ENCODE measurements around the gene EIF3B. TPM values are rescaled to one million over a fixed set of nuclear protein-coding genes. Genes with fewer than 3 reads are reported as not detected.

EIF3B gene
- total and polyA plus RNA-seq, 2 of the 4 experiments (the other 2 are of a cell fraction), result 105 to 201 TPM

- no peaks in the 10 kb centered on the region for H3K79me1 ChIP-seq (ENCODE audit: low read depth in 1 of 2, low read length in 2 of 2)
- ChIA-PET CTCF (interaction anchor here (1.9 kb wide), 1 partner anchor 16 kb away, joined by 4 read pairs; no protein-coding TSS in a partner anchor), POLR2A (ENCODE audit: unreplicated experiment) (no interaction called here)
- no peaks in the 10 kb centered on the region for H3K36me3 ChIP-seq (ENCODE audit: control insufficient read depth, insufficient read depth, low read length)
- intact Hi-C loops (cut with micrococcal nuclease) (no loop called here), dilution Hi-C loops (cut with HindIII; ENCODE audit: low sequenced_read_pairs, unreplicated experiment) (no loop called here), in situ Hi-C loops (cut with MboI; ENCODE audit: low sequenced_read_pairs) (no loop called here)
- H2BK20ac ChIP-seq (ENCODE audit: low read depth, low read length), result no peak overlapping the region
- H2AK9ac ChIP-seq (replicated peaks; ENCODE audit: low read depth, low read length, poor library complexity), result no peak overlapping the region
- H3K27me3 ChIP-seq (ENCODE audit: control insufficient read depth, insufficient read depth, low read length), result no peaks in the 10 kb centered on the region
- no peak overlapping the region for H4K91ac ChIP-seq (ENCODE audit: insufficient read depth, low read depth, low read length)
- no peak overlapping the region for H3K14ac ChIP-seq (replicated peaks; ENCODE audit: low read depth, low read length)
- no peaks in the 10 kb centered on the region for H3K4me1 ChIP-seq (ENCODE audit: control insufficient read depth, insufficient read depth, low read length)
- H3K56ac ChIP-seq (ENCODE audit: extremely low read depth, insufficient read depth, low read length), result no peak overlapping the region
- no peak overlapping the region for H2BK120ac ChIP-seq (ENCODE audit: low read depth, low read length)
- no peak overlapping the region for H2AK5ac ChIP-seq (ENCODE audit: low read depth, low read length)
- no peak overlapping the region for H2BK5ac ChIP-seq (ENCODE audit: low read depth, low read length, poor library complexity, severe bottlenecking)
- H4K20me1 ChIP-seq (ENCODE audit: insufficient read depth, low read length), result no peaks in the 10 kb centered on the region
- no peak overlapping the region for H3K23ac ChIP-seq (ENCODE audit: low read depth, low read length)
- no peak overlapping the region for H2BK15ac ChIP-seq (ENCODE audit: low read depth, low read length)
- BruUV-seq (replicated peaks), result no TSS peak
- H3K18ac ChIP-seq (ENCODE audit: low read depth, low read length), result no peak overlapping the region
- H3K4ac ChIP-seq (ENCODE audit: low read depth, low read length), result no peak overlapping the region
- no peaks in the 10 kb centered on the region for H3K9me1 ChIP-seq (ENCODE audit: insufficient read depth, low read length)
- no peak overlapping the region for H3K27ac ChIP-seq (ENCODE audit: insufficient read depth, low read length)
- WGBS, 2 experiments (ENCODE audit: extremely low coverage in 2 of 2, insufficient read length in 1 of 2), result 80% methylated on average over 1 of the region's 6 CpGs; no CpG with 5 or more reads in 1 of the 2 experiments
- DNase-seq (no peak), ATAC-seq (ENCODE audit: low read depth) (no peak)
- H3K9me3 ChIP-seq (ENCODE audit: control insufficient read depth, insufficient read depth, low read length), result no peaks in the 10 kb centered on the region
- no peak overlapping the region for H4K8ac ChIP-seq (ENCODE audit: low read depth in 2 of 2, low read length in 2 of 2)
- no peak overlapping the region for H2AFZ ChIP-seq (replicated peaks; ENCODE audit: low read length, poor library complexity)
- H4K5ac ChIP-seq (ENCODE audit: low read depth, low read length), result no peak overlapping the region
- TF ChIP-seq FOS (IDR thresholded peaks at IDR 0.05; ENCODE audit: low read depth, low read length) (no peak), RCOR1 (IDR thresholded peaks at IDR 0.05; ENCODE audit: insufficient replicate concordance, low read length) (no peak), MXI1 (IDR thresholded peaks at IDR 0.05; ENCODE audit: borderline replicate concordance, low read depth, low read length) (no peak), MAFK (IDR thresholded peaks at IDR 0.05; ENCODE audit: low read depth, low read length) (no peak), CTCF (conservative IDR thresholded peaks at IDR 0.05; ENCODE audit: low read depth, low read length) (no peak), RAD21 (IDR thresholded peaks at IDR 0.05; ENCODE audit: low read length) (no peak), MAZ (IDR thresholded peaks at IDR 0.05; ENCODE audit: borderline replicate concordance, low read depth, low read length) (no peak), SMC3 (IDR thresholded peaks at IDR 0.05; ENCODE audit: low read depth, low read length) (no peak), ELK1 (IDR thresholded peaks at IDR 0.05; ENCODE audit: borderline replicate concordance, low read depth, low read length) (no peak), BHLHE40 (IDR thresholded peaks at IDR 0.05; ENCODE audit: low read depth, low read length) (no peak), NFE2L2 (IDR thresholded peaks at IDR 0.05; ENCODE audit: low read depth, low read length) (no peak), USF2 (IDR thresholded peaks at IDR 0.05; ENCODE audit: low read depth, low read length) (no peak), CHD1 (IDR thresholded peaks at IDR 0.05; ENCODE audit: low read depth, low read length) (no peak)
- H3K4me2 ChIP-seq (ENCODE audit: low read depth, low read length), result no peak overlapping the region
- no peak overlapping the region for H3K9ac ChIP-seq (ENCODE audit: low read depth, low read length)
- H3K4me3 ChIP-seq (ENCODE audit: insufficient read depth, low read depth, low read length), result no peak overlapping the region
These were observed 22.9 kb upstream of the EIF3B start for GRCh38 chr7:2331707-2332106.
